H1 (cell line): ENCODE measurements around the gene IFIT1. TPM values are rescaled to one million over a fixed set of nuclear protein-coding genes. Genes with fewer than 3 reads are reported as not detected.

Experiments used
- CTCF ChIA-PET: fragments of 300-600 bp; sonication (Branson Sonifier 250); formaldehyde crosslinking; loops from one replicate; lab custom pipeline; 2021; ENCODE audit not compliant: partially characterized antibody; lab: Charles Lee
- POLR2A ChIA-PET: fragments of 300-600 bp; sonication (Branson Sonifier 250); formaldehyde crosslinking; loops from one replicate; lab custom pipeline; 2021; ENCODE audit warnings: inconsistent platforms; ENCODE audit not compliant: partially characterized antibody; lab: Charles Lee
- DNase-seq, 2 experiments: peaks; one replicate each; pipeline versions ENCODE4 v3.0.0 to v3.0.0-alpha.2; 2010 to 2022; ENCODE audit warnings: low spot score in 2 of 2, low read depth in 1 of 2, mixed read lengths in 1 of 2
- FAIRE-seq: peaks from 2 replicates; lab custom pipeline; 2011; peaks lifted over from hg19 to GRCh38; lab: Jason Lieb, UNC
- H2AFZ ChIP-seq: 2 replicates; pipeline ENCODE4 v1.8.1; 2012; ENCODE audit warnings: low read length, inconsistent platforms
- H2AK5ac ChIP-seq: 2 replicates; pipeline ENCODE4 v1.6.1; 2013; ENCODE audit warnings: low read depth, low read length
- H2BK120ac ChIP-seq: replicated peaks from 2 replicates; pipeline ENCODE3; 2013; ENCODE audit warnings: low read depth, low read length, inconsistent platforms
- H2BK12ac ChIP-seq: 2 replicates; pipeline ENCODE4 v1.6.1; 2013; ENCODE audit warnings: low read depth, low read length
- H2BK15ac ChIP-seq: 2 replicates; pipeline ENCODE4 v1.6.1; 2013; ENCODE audit warnings: low read length
- H2BK20ac ChIP-seq: 2 replicates; pipeline ENCODE4 v1.6.1; 2013; ENCODE audit warnings: low read length
- H2BK5ac ChIP-seq: 2 replicates; pipeline ENCODE4 v1.6.1; 2013; ENCODE audit warnings: low read depth, low read length
- H3K14ac ChIP-seq: 2 replicates; pipeline ENCODE4 v1.6.1; 2013; ENCODE audit warnings: inconsistent platforms; ENCODE audit not compliant: insufficient read length
- H3K18ac ChIP-seq: 2 replicates; pipeline ENCODE4 v1.6.1; 2013; ENCODE audit warnings: low read length; ENCODE audit errors: extremely low read depth
- H3K23ac ChIP-seq: 2 replicates; pipeline ENCODE4 v1.6.1; 2013; ENCODE audit warnings: inconsistent platforms; ENCODE audit not compliant: insufficient read length
- H3K23me2 ChIP-seq: 2 replicates; pipeline ENCODE4 v1.6.1; 2013; ENCODE audit warnings: low read depth, low read length
- H3K27ac ChIP-seq: 2 replicates; pipeline ENCODE4 v1.6.1; 2011; ENCODE audit warnings: low read depth, low read length, inconsistent platforms
- H3K27me3 ChIP-seq, 4 experiments: replicated peaks in 1 of 4; 1 replicate in 1 of 4; 2 replicates in 3 of 4; pipeline versions ENCODE4 v1.6.1 to v1.8.1; 2011 to 2013; ENCODE audit warnings: low read length in 3 of 4, mild to moderate bottlenecking in 3 of 4, inconsistent platforms in 2 of 4, mixed read lengths in 2 of 4, moderate library complexity in 1 of 4; ENCODE audit not compliant: control insufficient read depth in 3 of 4, insufficient read depth in 3 of 4; ENCODE audit errors: extremely low read depth in 1 of 4
- H3K36me3 ChIP-seq, 4 experiments: 2 replicates each; pipeline versions ENCODE4 v1.6.1 to v1.8.1; 2011 to 2013; ENCODE audit warnings: mild to moderate bottlenecking in 4 of 4, low read length in 3 of 4, moderate library complexity in 2 of 4, control low read depth in 1 of 4, inconsistent platforms in 1 of 4; ENCODE audit not compliant: insufficient read depth in 4 of 4, control insufficient read depth in 2 of 4
- H3K4ac ChIP-seq: replicated peaks from 2 replicates; pipeline ENCODE3; 2013; ENCODE audit warnings: low read length, low read depth, mixed read lengths, inconsistent platforms; ENCODE audit not compliant: insufficient read length
- H3K4me1 ChIP-seq, 4 experiments: replicated peaks in 1 of 4; 1 replicate in 1 of 4; 2 replicates in 3 of 4; pipeline versions ENCODE4 v1.6.1 to v1.8.1; 2011 to 2013; ENCODE audit warnings: low read length in 3 of 4, inconsistent platforms in 2 of 4, mixed read lengths in 1 of 4; ENCODE audit not compliant: insufficient read depth in 4 of 4, control insufficient read depth in 3 of 4
- H3K4me2 ChIP-seq, 2 experiments: 2 replicates each; pipeline versions ENCODE4 v1.6.1 to v1.8.1; 2011 to 2013; ENCODE audit warnings: low read depth in 2 of 2, low read length in 2 of 2, control low read depth in 1 of 2, inconsistent platforms in 1 of 2, mild to moderate bottlenecking in 1 of 2; ENCODE audit not compliant: insufficient read depth in 1 of 2
- H3K4me3 ChIP-seq, 4 experiments: fragments of 200-600, 300-600 bp in 1 of 4; sonication (generic), shearing (Covaris generic), sonication (Bioruptor Twin) in 1 of 4; 2 replicates each; pipeline versions ENCODE4 v1.5.1 to v1.8.1; 2011 to 2016; ENCODE audit warnings: low read length in 4 of 4, low read depth in 3 of 4, control low read depth in 2 of 4, inconsistent platforms in 2 of 4, mild to moderate bottlenecking in 2 of 4, mixed read lengths in 1 of 4, moderate library complexity in 1 of 4; ENCODE audit not compliant: insufficient read depth in 2 of 4; ENCODE audit errors: extremely low read depth in 1 of 4
- H3K56ac ChIP-seq: replicated peaks from 2 replicates; pipeline ENCODE3; 2013; ENCODE audit warnings: low read depth, mild to moderate bottlenecking, mixed read lengths, low read length, inconsistent platforms; ENCODE audit not compliant: insufficient read length
- H3K79me1 ChIP-seq: 2 replicates; pipeline ENCODE4 v1.6.1; 2013; ENCODE audit warnings: low read depth, low read length, control low read depth
- H3K79me2 ChIP-seq, 2 experiments: 2 replicates each; pipeline versions ENCODE4 v1.6.1 to v1.8.1; 2012 to 2013; ENCODE audit warnings: low read length in 2 of 2, mild to moderate bottlenecking in 2 of 2, inconsistent platforms in 1 of 2; ENCODE audit not compliant: insufficient read depth in 2 of 2, control insufficient read depth in 1 of 2
- H3K9ac ChIP-seq, 4 experiments: replicated peaks in 1 of 4; 1 replicate in 1 of 4; 2 replicates in 3 of 4; pipeline versions ENCODE4 v1.6.1 to v1.8.1; 2011 to 2013; ENCODE audit warnings: low read depth in 3 of 4, low read length in 3 of 4, control low read depth in 2 of 4, mild to moderate bottlenecking in 2 of 4, moderate library complexity in 2 of 4, inconsistent platforms in 1 of 4; ENCODE audit errors: extremely low read depth in 1 of 4
- H3K9me3 ChIP-seq, 2 experiments: 2 replicates each; pipeline versions ENCODE4 v1.6.1 to v1.8.1; 2012 to 2013; ENCODE audit warnings: mild to moderate bottlenecking in 2 of 2, moderate library complexity in 2 of 2, control low read depth in 1 of 2, inconsistent platforms in 1 of 2, low read depth in 1 of 2, low read length in 1 of 2, mixed read lengths in 1 of 2; ENCODE audit not compliant: insufficient read depth in 2 of 2
- H4K20me1 ChIP-seq, 2 experiments: replicated peaks in 1 of 2; 2 replicates each; pipeline versions ENCODE3 to v1.8.1; 2011 to 2013; ENCODE audit warnings: inconsistent platforms in 2 of 2, low read length in 2 of 2, mild to moderate bottlenecking in 1 of 2; ENCODE audit not compliant: insufficient read depth in 2 of 2, control insufficient read depth in 1 of 2
- H4K5ac ChIP-seq: 2 replicates; pipeline ENCODE4 v1.6.1; 2013; ENCODE audit warnings: low read length, low read depth, mixed read lengths, inconsistent platforms; ENCODE audit not compliant: insufficient read length
- H4K8ac ChIP-seq: 2 replicates; pipeline ENCODE4 v1.8.0; 2013; ENCODE audit warnings: mild to moderate bottlenecking, moderate library complexity, low read length, inconsistent platforms; ENCODE audit not compliant: insufficient read depth; ENCODE audit errors: extremely low read depth
- H4K91ac ChIP-seq: replicated peaks from 2 replicates; pipeline ENCODE3; 2013; ENCODE audit warnings: low read length, mixed read lengths, inconsistent platforms; ENCODE audit not compliant: insufficient read length
- BACH1 ChIP-seq: IDR thresholded peaks from 2 replicates; pipeline ENCODE4 v1.6.1; 2012; ENCODE audit warnings: low read length, improper control_type of control experiment
- CBX8 ChIP-seq: fragments of 300-800, 300-1000 bp; sonication (generic); IDR thresholded peaks from 2 replicates; pipeline ENCODE4 v1.7.1; 2016; ENCODE audit warnings: low read depth, low read length, borderline replicate concordance
- CEBPB ChIP-seq: IDR thresholded peaks from 2 replicates; pipeline ENCODE4 v1.6.1; 2012; ENCODE audit warnings: low read depth, low read length
- EZH2 ChIP-seq: fragments of 200-600 bp; sonication (generic); IDR thresholded peaks from 2 replicates; pipeline ENCODE4 v1.7.1; 2012; ENCODE audit warnings: low read depth, mild to moderate bottlenecking, moderate library complexity, low read length, inconsistent platforms; ENCODE audit not compliant: severe bottlenecking
- JUND ChIP-seq: IDR thresholded peaks from 2 replicates; pipeline ENCODE4 v1.6.1; 2011; ENCODE audit warnings: mild to moderate bottlenecking, improper control_type of control experiment, low read length
- PHF8 ChIP-seq: fragments of 200-600 bp; sonication (generic); conservative IDR thresholded peaks from 2 replicates; pipeline ENCODE4 v1.7.1; 2012; ENCODE audit warnings: low read depth, mild to moderate bottlenecking, inconsistent platforms, low read length, moderate library complexity
- POLR2A ChIP-seq, 2 experiments: IDR thresholded peaks; 1 replicate in 1 of 2; 2 replicates in 1 of 2; pipeline ENCODE4 v1.6.1; 2011; ENCODE audit warnings: low read depth in 2 of 2, low read length in 2 of 2, mild to moderate bottlenecking in 2 of 2; ENCODE audit errors: control extremely low read depth in 1 of 2
- RAD21 ChIP-seq, 2 experiments: IDR thresholded peaks in 1 of 2; conservative IDR thresholded peaks in 1 of 2; 2 replicates each; pipeline ENCODE4 v1.6.1; 2011; ENCODE audit warnings: low read depth in 2 of 2, low read length in 2 of 2, improper control_type of control experiment in 1 of 2, inconsistent platforms in 1 of 2, mild to moderate bottlenecking in 1 of 2, moderate library complexity in 1 of 2
- RFX5 ChIP-seq: IDR thresholded peaks from 2 replicates; pipeline ENCODE4 v1.6.1; 2011; ENCODE audit warnings: low read depth, low read length, improper control_type of control experiment, borderline replicate concordance
- RNF2 ChIP-seq: fragments of 200-900, 300-1000 bp; sonication (generic); IDR thresholded peaks from 2 replicates; pipeline ENCODE4 v1.7.1; 2016; ENCODE audit warnings: borderline replicate concordance, low read depth, mild to moderate bottlenecking, antibody characterized with exemption, low read length; ENCODE audit not compliant: poor library complexity, severe bottlenecking; ENCODE audit errors: missing control alignments
- SIX5 ChIP-seq: IDR thresholded peaks from 2 replicates; pipeline ENCODE4 v1.6.1; 2011; ENCODE audit warnings: mild to moderate bottlenecking, low read depth, low read length
- SP1 ChIP-seq: IDR thresholded peaks from 2 replicates; pipeline ENCODE4 v1.6.1; 2011; ENCODE audit warnings: low read depth, low read length
- SUZ12 ChIP-seq: fragments of 200-600 bp; sonication (generic); IDR thresholded peaks from 2 replicates; pipeline ENCODE4 v1.6.1; 2012; ENCODE audit warnings: mild to moderate bottlenecking, inconsistent platforms, low read length, moderate library complexity, mixed read lengths
- TAF7 ChIP-seq: optimal IDR thresholded peaks from 2 replicates; pipeline ENCODE3; 2011; ENCODE audit warnings: low read depth, mild to moderate bottlenecking, inconsistent platforms, low read length, moderate library complexity, borderline replicate concordance
- ZNF274 ChIP-seq: IDR thresholded peaks from 2 replicates; pipeline ENCODE4 v1.7.0; 2012; ENCODE audit warnings: low read length, borderline replicate concordance; ENCODE audit errors: extremely low read depth
- polyA plus RNA-seq, 7 experiments: library from polyadenylated mRNA; depleted of rRNA in 3 of 7; stranded (reverse) in 5 of 7; unstranded in 2 of 7; fragments of >200 nt in 5 of 7; fragments of 200-250 nt in 2 of 7; gene quantifications; 1 replicate in 5 of 7; 2 replicates in 1 of 7; 4 replicates in 1 of 7; pipeline versions ENCODE4 v1.2.1 to v1.2.3, GENCODE V29; 2011 to 2013; ENCODE audit warnings: missing spikeins in 2 of 7, mixed read lengths in 2 of 7
- total RNA-seq: library from RNA; stranded (reverse); fragmentation: NEBNext Ultra II Directional; extraction: Animal tissue kit (Norgen Biotek cat#: 25700); gene quantifications from 2 replicates; pipeline ENCODE4 v1.2.1, GENCODE V29; 2021

IFIT1 gene
- total and polyA plus RNA-seq, 2 of the 8 experiments (the other 6 are each of a cell fraction or from before 2014, with no cell fraction given), result 0.94 to 1.5 TPM

GRCh38 chr10:89379103-89379502 lies 13.3 kb upstream of the IFIT1 start:
- Histone ChIP-seq H2BK12ac (no peak overlapping the region), H3K36me3 (no peaks in the 10 kb centered on the region), H2BK5ac (no peak overlapping the region), H3K14ac (no peak overlapping the region), H3K4ac (no peak overlapping the region), H4K5ac (no peak overlapping the region), H3K79me2 (no peaks in the 10 kb centered on the region), H3K56ac (no peak overlapping the region), H3K23ac (no peak overlapping the region), H4K91ac (no peak overlapping the region), H2AFZ (no peak overlapping the region), H3K4me1 (peaks cover 0 to 4% (median 0%) of the 10 kb centered on the region in 4 experiments; a peak in 2 of 7 replicates), H3K79me1 (no peaks in the 10 kb centered on the region), H4K20me1 (no peaks in the 10 kb centered on the region), H3K9ac (no peak overlapping the region), H2BK120ac (no peak overlapping the region), H3K27ac (no peak overlapping the region), H2AK5ac (no peak overlapping the region), H2BK20ac (no peak overlapping the region), H2BK15ac (no peak overlapping the region), H3K27me3 (no peaks in the 10 kb centered on the region), H4K8ac (no peak overlapping the region), H3K4me2 (no peak overlapping the region), H3K23me2 (no peaks in the 10 kb centered on the region), H3K4me3 (no peak overlapping the region), H3K18ac (no peak overlapping the region), H3K9me3 (no peaks in the 10 kb centered on the region)
- FAIRE-seq (no peak), DNase-seq (no peak)
- POLR2A ChIA-PET, result no interaction called here
- CTCF ChIA-PET, result interaction anchor here (0.9 to 2.7 kb wide), 3 partner anchors 11 to 115 kb away, joined by 3 to 31 read pairs (median 3); no protein-coding TSS in a partner anchor
- no peak for TF ChIP-seq RAD21 (IDR thresholded peaks at IDR 0.05 in 1 of 2, conservative IDR thresholded peaks at IDR 0.05 in 1 of 2; ENCODE audit: low read depth in 2 of 2, low read length in 2 of 2)
- no peak for TF ChIP-seq SP1
- no peak for TF ChIP-seq RNF2
- no peak for TF ChIP-seq EZH2
- TF ChIP-seq CEBPB, result no peak
- no peak for TF ChIP-seq JUND
- no peak for TF ChIP-seq SUZ12
- no peak for TF ChIP-seq TAF7
- TF ChIP-seq CBX8, result no peak
- no peak for TF ChIP-seq PHF8
- TF ChIP-seq BACH1, result no peak
- TF ChIP-seq POLR2A (IDR thresholded peaks at IDR 0.05; ENCODE audit: control extremely low read depth in 1 of 2, low read depth in 2 of 2, low read length in 2 of 2), result no peak
- TF ChIP-seq ZNF274, result no peak
- no peak for TF ChIP-seq RFX5
- no peak for TF ChIP-seq SIX5
